Measurements from ENCODE around the gene ANKS4B. TPM values are rescaled to one million over a fixed set of nuclear protein-coding genes. Genes with fewer than 3 reads are reported as not detected.

The ANKS4B gene
- total RNA-seq, 1 experiment from 2014 or later, result 3.5 TPM

DNA sequence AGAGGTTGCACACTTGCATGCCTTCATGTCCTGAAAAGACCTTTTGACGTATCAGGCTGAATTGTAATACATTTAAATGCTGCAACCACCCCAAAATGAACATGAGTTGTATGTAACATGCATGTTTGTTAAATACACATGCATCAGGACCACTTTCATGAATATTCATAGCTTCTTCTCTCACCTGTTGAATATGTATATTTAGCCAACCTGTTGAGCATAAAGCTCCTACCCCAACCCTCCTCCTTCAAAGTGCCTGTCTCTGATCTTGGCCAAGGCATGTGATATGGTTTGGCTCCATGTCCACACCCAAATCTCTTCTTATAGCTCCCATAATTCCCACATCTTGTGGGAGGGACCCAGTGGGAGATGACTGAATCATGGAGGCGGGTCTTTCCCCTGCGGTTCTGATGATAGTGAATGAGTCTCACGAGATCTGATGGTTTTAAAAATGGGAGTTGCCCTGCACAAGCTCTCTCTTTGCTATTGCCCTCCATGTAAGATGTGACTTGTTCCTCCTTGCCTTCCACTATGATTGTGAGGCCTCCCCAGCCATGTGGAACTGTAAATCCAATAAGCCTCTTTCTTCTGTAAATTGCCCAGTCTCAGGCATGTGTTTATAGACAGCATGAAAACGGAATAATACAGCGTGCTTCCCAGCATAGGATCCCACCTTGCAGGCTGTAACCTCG lies 48.3 kb downstream of the ANKS4B start:
- no peak overlapping the region for H3K27ac Mint-ChIP-seq (ENCODE audit: unreplicated experiment)
- BruUV-seq (replicated peaks), result no TSS peak

GRCh38 chr16:21283521-21284289 lies 50.2 kb downstream of the ANKS4B start:
- H3K4me3 ChIP-seq (ENCODE audit: low read depth, low read length), result peak overlapping the region; percentile 38
- Mint-ChIP-seq H3K36me3 (ENCODE audit: insufficient read depth, unreplicated experiment) (peaks cover 5% of the 10 kb centered on the region), H3K9me3 (ENCODE audit: unreplicated experiment) (no peaks in the 10 kb centered on the region), H3K4me1 (ENCODE audit: low read depth, unreplicated experiment) (peaks cover 9% of the 10 kb centered on the region), H3K4me3 (ENCODE audit: unreplicated experiment) (peak overlapping the region; percentile 63), H3K27me3 (ENCODE audit: insufficient read depth, unreplicated experiment) (peaks cover 9% of the 10 kb centered on the region), H3K27ac (ENCODE audit: unreplicated experiment) (no peak overlapping the region)
- TF ChIP-seq CTCF (IDR thresholded peaks at IDR 0.05; ENCODE audit: insufficient read depth in 1 of 2, low read depth in 1 of 2, low read length in 1 of 2, severe bottlenecking in 1 of 2, unreplicated experiment in 1 of 2), result peak; percentile 50 to 73
- intact Hi-C loops (cut with micrococcal nuclease; ENCODE audit: unreplicated experiment), result no loop called here
- peak; percentile 37 to 62 for DNase-seq
- ChIA-PET CTCF (interaction anchor here (0.6 to 1.0 kb wide), 4 partner anchors 17 to 433 kb away, joined by 3 to 9 read pairs (median 6); no protein-coding TSS in a partner anchor), POLR2A (interaction anchor here (0.6 kb wide), 1 partner anchor 143 kb away, joined by 3 read pairs; no protein-coding TSS in a partner anchor)
- H3K36me3 ChIP-seq (ENCODE audit: control insufficient read depth, insufficient read depth, low read length), result no peaks in the 10 kb centered on the region
- H3K4me1 ChIP-seq, result no peaks in the 10 kb centered on the region
- no peaks in the 10 kb centered on the region for H3K27me3 ChIP-seq (replicated peaks; ENCODE audit: control insufficient read depth, insufficient read depth, low read length)
- H3K9me3 ChIP-seq, result no peaks in the 10 kb centered on the region
- BruUV-seq (replicated peaks), result no TSS peak

More for the DNA sequence above, 48.3 kb downstream of the ANKS4B start:
- Mint-ChIP-seq H3K36me3 (ENCODE audit: insufficient read depth, unreplicated experiment) (peaks cover 5% of the 10 kb centered on the region), H3K9me3 (ENCODE audit: unreplicated experiment) (no peaks in the 10 kb centered on the region), H3K4me1 (ENCODE audit: low read depth, unreplicated experiment) (peaks cover 9% of the 10 kb centered on the region), H3K27me3 (ENCODE audit: insufficient read depth, unreplicated experiment) (peaks cover 9% of the 10 kb centered on the region), H3K4me3 (ENCODE audit: unreplicated experiment) (no peak overlapping the region)
- Histone ChIP-seq H3K4me1 (no peaks in the 10 kb centered on the region), H3K4me3 (ENCODE audit: low read depth, low read length) (no peak overlapping the region), H3K27me3 (replicated peaks; ENCODE audit: control insufficient read depth, insufficient read depth, low read length) (no peaks in the 10 kb centered on the region), H3K9me3 (no peaks in the 10 kb centered on the region), H3K36me3 (ENCODE audit: control insufficient read depth, insufficient read depth, low read length) (no peaks in the 10 kb centered on the region)
- intact Hi-C loops (cut with micrococcal nuclease; ENCODE audit: unreplicated experiment), result no loop called here
- DNase-seq, result no peak
- ChIA-PET POLR2A (no interaction called here), CTCF (interaction anchor here (0.7 to 2.0 kb wide), 2 partner anchors 19 to 93 kb away, joined by 3 to 5 read pairs; no protein-coding TSS in a partner anchor)
- TF ChIP-seq CTCF (IDR thresholded peaks at IDR 0.05; ENCODE audit: insufficient read depth in 1 of 2, low read depth in 1 of 2, low read length in 1 of 2, severe bottlenecking in 1 of 2, unreplicated experiment in 1 of 2), result no peak

DNA sequence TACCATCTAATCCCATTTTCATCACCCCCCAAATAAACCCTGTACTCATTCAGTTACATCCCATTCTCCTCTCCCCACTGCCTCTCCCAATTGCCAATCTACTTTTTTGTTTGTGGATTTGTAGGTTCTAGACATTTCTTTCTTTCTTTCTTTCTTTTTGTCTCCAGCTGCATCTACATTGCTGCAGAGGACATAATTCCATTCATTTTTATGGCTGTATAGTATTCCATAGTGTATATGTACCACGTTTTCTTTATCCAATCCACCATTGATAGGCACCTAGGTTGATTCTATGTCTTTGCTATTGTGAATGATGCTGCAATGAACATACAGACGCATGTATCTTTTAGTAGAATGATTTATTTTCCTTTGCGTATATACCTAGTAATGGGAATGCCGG lies 50.9 kb downstream of the ANKS4B start:
- no peak overlapping the region for H3K27ac Mint-ChIP-seq (ENCODE audit: unreplicated experiment)
- POLR2A ChIA-PET, result no interaction called here
- peaks cover 5% of the 10 kb centered on the region; the same call in 1 of the 2 replicates for H3K9me3 ChIP-seq

More for the DNA sequence above, 50.9 kb downstream of the ANKS4B start:
- Histone ChIP-seq H3K4me1 (no peaks in the 10 kb centered on the region), H3K27me3 (replicated peaks; ENCODE audit: control insufficient read depth, insufficient read depth, low read length) (no peaks in the 10 kb centered on the region), H3K36me3 (ENCODE audit: control insufficient read depth, insufficient read depth, low read length) (no peaks in the 10 kb centered on the region), H3K4me3 (ENCODE audit: low read depth, low read length) (no peak overlapping the region)
- no peak for DNase-seq
- no TSS peak for BruUV-seq (replicated peaks)
- CTCF ChIA-PET, result interaction anchor here (1.0 kb wide), 2 partner anchors 16 to 434 kb away, joined by 5 to 9 read pairs; no protein-coding TSS in a partner anchor
- Mint-ChIP-seq H3K36me3 (ENCODE audit: insufficient read depth, unreplicated experiment) (peaks cover 5% of the 10 kb centered on the region), H3K27me3 (ENCODE audit: insufficient read depth, unreplicated experiment) (peaks cover 7% of the 10 kb centered on the region), H3K9me3 (ENCODE audit: unreplicated experiment) (no peaks in the 10 kb centered on the region), H3K4me1 (ENCODE audit: low read depth, unreplicated experiment) (peaks cover 9% of the 10 kb centered on the region), H3K4me3 (ENCODE audit: unreplicated experiment) (peak overlapping the region; percentile 63)
- intact Hi-C loops (cut with micrococcal nuclease; ENCODE audit: unreplicated experiment), result no loop called here
- TF ChIP-seq CTCF (IDR thresholded peaks at IDR 0.05; ENCODE audit: insufficient read depth in 1 of 2, low read depth in 1 of 2, low read length in 1 of 2, severe bottlenecking in 1 of 2, unreplicated experiment in 1 of 2), result no peak

Measured in Caco-2 (cell line).